Endothelial cell of umbilical vein (primary cell): ENCODE data around the gene RBKS. TPM values are rescaled to one million over a fixed set of nuclear protein-coding genes. Genes with fewer than 3 reads are reported as not detected.
A peak's percentile ranks its signal among the peaks of the same experiment; 100 is the strongest.

Experiments
- BruUV-seq: library from RNA; stranded (reverse); fragments of 400-500 nt; replicated peaks from 2 replicates; lab custom pipeline; 2021; lab: Mats Ljungman, UMichigan
- CTCF ChIA-PET: fragments of 300-600, 350-600 bp; sonication (Branson Sonifier 250); formaldehyde crosslinking; loops from one replicate; lab custom pipeline; 2021; ENCODE audit warnings: antibody characterized with exemption, inconsistent platforms; lab: Charles Lee
- POLR2A ChIA-PET: fragments of 300-600, 350-600 bp; sonication (Branson Sonifier 250); formaldehyde crosslinking; loops from one replicate; lab custom pipeline; 2021; ENCODE audit warnings: antibody characterized with exemption, inconsistent platforms; lab: Charles Lee
- DNase-seq: peaks from one replicate; pipeline ENCODE4 v3.0.0-alpha.2; 2011; ENCODE audit warnings: low read depth, low spot score
- FAIRE-seq: peaks from 2 replicates; lab custom pipeline; 2011; peaks lifted over from hg19 to GRCh38; lab: Jason Lieb, UNC
- H2AFZ ChIP-seq: 2 replicates; pipeline ENCODE4 v1.6.0; 2012; ENCODE audit warnings: low read depth, low read length, control low read depth, inconsistent platforms
- H3K27ac ChIP-seq: 2 replicates; pipeline ENCODE4 v1.5.1; 2011; ENCODE audit warnings: low read depth, mild to moderate bottlenecking, control low read depth, low read length, moderate library complexity; ENCODE audit not compliant: insufficient read depth
- H3K27me3 ChIP-seq, 2 experiments: 2 replicates each; pipeline versions ENCODE4 v1.6.0 to v1.6.1; 2011; ENCODE audit warnings: low read length in 2 of 2, mixed read lengths in 1 of 2; ENCODE audit not compliant: control insufficient read depth in 2 of 2, insufficient read depth in 2 of 2
- H3K36me3 ChIP-seq, 2 experiments: 2 replicates in 1 of 2; 3 replicates in 1 of 2; pipeline ENCODE4 v1.5.1; 2011; ENCODE audit warnings: low read length in 2 of 2, mild to moderate bottlenecking in 1 of 2, moderate library complexity in 1 of 2; ENCODE audit not compliant: control insufficient read depth in 2 of 2, insufficient read depth in 2 of 2; ENCODE audit errors: extremely low read depth in 1 of 2
- H3K4me1 ChIP-seq: 3 replicates; pipeline ENCODE4 v1.5.1; 2011; ENCODE audit warnings: mild to moderate bottlenecking, low read length; ENCODE audit not compliant: control insufficient read depth, insufficient read depth; ENCODE audit errors: extremely low read depth
- H3K4me2 ChIP-seq: 2 replicates; pipeline ENCODE4 v1.6.1; 2011; ENCODE audit warnings: low read length, control low read depth, mixed read lengths; ENCODE audit not compliant: insufficient read depth
- H3K4me3 ChIP-seq, 3 experiments: fragments of 200-600 bp in 1 of 3; sonication (generic), shearing (Covaris generic) in 1 of 3; replicated peaks in 1 of 3; 2 replicates each; pipeline ENCODE4 v1.5.1; 2011 to 2016; ENCODE audit warnings: control low read depth in 3 of 3, low read length in 3 of 3, mild to moderate bottlenecking in 2 of 3, inconsistent platforms in 1 of 3, low read depth in 1 of 3, moderate library complexity in 1 of 3; ENCODE audit not compliant: insufficient read depth in 1 of 3
- H3K79me2 ChIP-seq: 2 replicates; pipeline ENCODE4 v1.6.0; 2012; ENCODE audit warnings: low read length, inconsistent platforms; ENCODE audit not compliant: control insufficient read depth, insufficient read depth
- H3K9ac ChIP-seq: replicated peaks from 2 replicates; pipeline ENCODE3; 2011; ENCODE audit warnings: low read length, control low read depth; ENCODE audit not compliant: insufficient read depth; ENCODE audit errors: extremely low read depth
- H3K9me1 ChIP-seq: replicated peaks from 3 replicates; pipeline ENCODE4 v1.6.0; 2011; ENCODE audit warnings: mild to moderate bottlenecking, low read length; ENCODE audit not compliant: control insufficient read depth, insufficient read depth; ENCODE audit errors: extremely low read depth
- H3K9me3 ChIP-seq: replicated peaks from 2 replicates; pipeline ENCODE4 v1.5.1; 2012; ENCODE audit warnings: low read length, inconsistent platforms; ENCODE audit not compliant: control insufficient read depth, insufficient read depth
- H4K20me1 ChIP-seq: replicated peaks from 2 replicates; pipeline ENCODE3; 2011; ENCODE audit warnings: mild to moderate bottlenecking, low read length; ENCODE audit not compliant: control insufficient read depth, insufficient read depth; ENCODE audit errors: extremely low read depth
- CTCF ChIP-seq, 2 donors: IDR thresholded peaks; 1 replicate in 1 of 2; 2 replicates in 1 of 2; pipeline ENCODE4 v1.5.1; 2011; ENCODE audit warnings: low read length in 2 of 2, mild to moderate bottlenecking in 2 of 2, moderate library complexity in 2 of 2, control low read depth in 1 of 2, inconsistent platforms in 1 of 2, low read depth in 1 of 2; ENCODE audit not compliant: insufficient read depth in 1 of 2; ENCODE audit errors: extremely low read depth in 1 of 2
- FOS ChIP-seq: IDR thresholded peaks from 2 replicates; pipeline ENCODE4 v1.6.1; 2011; ENCODE audit warnings: mild to moderate bottlenecking, low read length, moderate library complexity, borderline replicate concordance; ENCODE audit not compliant: insufficient read depth
- GATA2 ChIP-seq: IDR thresholded peaks from 2 replicates; pipeline ENCODE4 v1.7.0; 2011; ENCODE audit warnings: low read depth, mild to moderate bottlenecking, moderate library complexity, mixed read lengths, low read length; ENCODE audit not compliant: insufficient read length, insufficient read depth
- JUN ChIP-seq: IDR thresholded peaks from 2 replicates; pipeline ENCODE4 v1.6.1; 2011; ENCODE audit warnings: borderline replicate concordance, low read depth; ENCODE audit not compliant: insufficient read length, insufficient read depth
- MAX ChIP-seq: IDR thresholded peaks from 2 replicates; pipeline ENCODE4 v1.6.1; 2011; ENCODE audit not compliant: insufficient read depth, insufficient read length
- POLR2AphosphoS5 ChIP-seq: IDR thresholded peaks from 2 replicates; pipeline ENCODE4 v1.6.1; 2012; ENCODE audit warnings: low read depth, mild to moderate bottlenecking, control low read depth, low read length, moderate library complexity; ENCODE audit not compliant: insufficient read depth
- dilution Hi-C: fragments of 300-500 bp; cut with MboI; formaldehyde crosslinking; loops from one replicate; pipeline ENCODE4 v1.15.0; 2019; ENCODE audit warnings: low sequenced_read_pairs; ENCODE audit not compliant: extremely low pct_ligation_motif_present
- intact Hi-C: fragments of 100-400 bp; cut with micrococcal nuclease; formaldehyde crosslinking; loops from one replicate; pipeline ENCODE4 v1.10.0; 2022
- polyA plus RNA-seq, 4 experiments: library from polyadenylated mRNA; depleted of rRNA in 3 of 4; stranded (reverse) in 3 of 4; unstranded in 1 of 4; fragments of >200 nt; gene quantifications; 2 replicates each; pipeline versions ENCODE4 v1.2.1 to v1.2.3, GENCODE V29; 2011 to 2012; ENCODE audit warnings: missing spikeins in 1 of 4
- total RNA-seq: library from RNA; stranded (reverse); gene quantifications from 2 replicates; pipeline ENCODE4 v1.2.3, GENCODE V29; 2021

Gene RBKS
- total and polyA plus RNA-seq, 2 donors (not counting 3 experiments of a cell fraction or from before 2014, with no cell fraction given): 0.64 to 1.8 TPM

GRCh38 chr2:27736031-27736889 is 153.9 kb downstream of the RBKS start:
- H3K9me3 ChIP-seq: no peaks in the 10 kb centered on the region
- POLR2A ChIA-PET: no interaction called here
- peaks cover 28% of the 10 kb centered on the region for H3K4me1 ChIP-seq
- DNase-seq: no peak
- CTCF ChIA-PET: interaction anchor here (0.8 to 4.4 kb wide), 5 partner anchors 8 to 33 kb away, joined by 3 to 48 read pairs (median 5); no protein-coding TSS in a partner anchor
- peak overlapping the region; percentile 49 for H3K4me2 ChIP-seq
- no peaks in the 10 kb centered on the region for H4K20me1 ChIP-seq
- dilution Hi-C loops: loop anchor here (25.0 kb wide), 1 partner anchor 676 kb away; no protein-coding TSS in a partner anchor
- no peak for FAIRE-seq
- H3K27me3 ChIP-seq: no peaks in the 10 kb centered on the region
- no peaks in the 10 kb centered on the region for H3K9me1 ChIP-seq
- BruUV-seq: no TSS peak
- H3K27ac ChIP-seq: peak overlapping the region; percentile 1
- H3K36me3 ChIP-seq: no peaks in the 10 kb centered on the region
- TF ChIP-seq FOS (no peak), JUN (no peak), CTCF (IDR thresholded peaks at IDR 0.05; ENCODE audit: extremely low read depth in 1 of 2, insufficient read depth in 1 of 2, low read depth in 1 of 2, low read length in 2 of 2) (no peak), GATA2 (no peak), MAX (no peak), POLR2AphosphoS5 (no peak)
- H3K4me3 ChIP-seq: no peak overlapping the region
- H3K9ac ChIP-seq: peak overlapping the region; percentile 52
- intact Hi-C loops: no loop called here
- H2AFZ ChIP-seq: peak overlapping the region; percentile 97
- H3K79me2 ChIP-seq: no peaks in the 10 kb centered on the region
